Measurements from ENCODE around the gene TRIM54. TPM values are rescaled to one million over a fixed set of nuclear protein-coding genes. Genes with fewer than 3 reads are reported as not detected.
A peak's percentile ranks its signal among the peaks of the same experiment; 100 is the strongest.

The TRIM54 gene
- total RNA-seq, 4 donors from 2014 or later, result 219 to 554 (median 427) TPM

- no peaks in the 10 kb centered on the region for H3K9me3 ChIP-seq
- TF ChIP-seq CTCF (IDR thresholded peaks at IDR 0.05 in 4 of 5, conservative IDR thresholded peaks at IDR 0.05 in 1 of 5) (no peak), POLR2A (IDR thresholded peaks at IDR 0.05) (no peak)
- H3K27ac ChIP-seq, result peak overlapping the region; percentile 95 to 100 (median 98)
- H3K4me1 ChIP-seq, result peaks cover 37 to 40% of the 10 kb centered on the region in 2 donors
- peak overlapping the region; percentile 80 to 89 (median 82) for H3K4me3 ChIP-seq
- H3K27me3 ChIP-seq, result no peaks in the 10 kb centered on the region
- DNase-seq (no peak), ATAC-seq (no peak)
- in situ Hi-C loops (cut with MboI; ENCODE audit: low sequenced_read_pairs in 4 of 4), result no loop called here
- intact Hi-C loops (cut with DNase I; ENCODE audit: low total_unique reads), result loop anchor here (1.0 to 2.0 kb wide), 2 partner anchors 33 to 57 kb away; partner anchors contain the start of genes GTF3C2 and ZNF513
- peaks cover 0 to 31% of the 10 kb centered on the region in 2 donors for H3K36me3 ChIP-seq
These were observed 41.5 kb downstream of the TRIM54 start for GRCh38 chr2:27323596-27324285.

- Histone ChIP-seq H3K4me1 (peaks cover 31 to 33% of the 10 kb centered on the region in 2 donors), H3K27me3 (no peaks in the 10 kb centered on the region), H3K9me3 (no peaks in the 10 kb centered on the region), H3K36me3 (peaks cover 0 to 41% of the 10 kb centered on the region in 2 donors), H3K4me3 (no peak overlapping the region), H3K27ac (peak overlapping the region in 3 of 4 donors; percentile 95 to 100 (median 98))
- intact Hi-C loops (cut with DNase I; ENCODE audit: low total_unique reads) (no loop called here), in situ Hi-C loops (cut with MboI; ENCODE audit: low sequenced_read_pairs in 4 of 4) (no loop called here)
- DNase-seq (no peak), ATAC-seq (no peak)
- TF ChIP-seq CTCF (IDR thresholded peaks at IDR 0.05 in 4 of 5, conservative IDR thresholded peaks at IDR 0.05 in 1 of 5) (no peak), POLR2A (IDR thresholded peaks at IDR 0.05) (no peak)
These were observed 42.5 kb downstream of the TRIM54 start for GRCh38 chr2:27324720-27325119.

- DNase-seq, result no peak
- H3K4me3 ChIP-seq, result no peak overlapping the region
- no peak for TF ChIP-seq POLR2A (IDR thresholded peaks at IDR 0.05)
- H3K36me3 ChIP-seq, result peaks cover 0 to 85% of the 10 kb centered on the region in 2 donors
- H3K9me3 ChIP-seq, result no peaks in the 10 kb centered on the region
- ATAC-seq, result no peak
- no peaks in the 10 kb centered on the region for H3K27me3 ChIP-seq
- in situ Hi-C loops (cut with MboI; ENCODE audit: low sequenced_read_pairs in 4 of 4) (no loop called here), intact Hi-C loops (cut with DNase I; ENCODE audit: low total_unique reads) (no loop called here)
- no peaks in the 10 kb centered on the region for H3K4me1 ChIP-seq
- no peak overlapping the region for H3K27ac ChIP-seq
These were observed 53.1 kb downstream of the TRIM54 start for GRCh38 chr2:27335311-27335710.

GRCh38 chr2:27336173-27336572 is 53.9 kb downstream of the TRIM54 start:
- ATAC-seq (no peak), DNase-seq (no peak)
- peaks cover 0 to 85% of the 10 kb centered on the region in 2 donors for H3K36me3 ChIP-seq
- no peak overlapping the region for H3K4me3 ChIP-seq
- no peaks in the 10 kb centered on the region for H3K27me3 ChIP-seq
- in situ Hi-C loops (cut with MboI; ENCODE audit: low sequenced_read_pairs in 4 of 4) (no loop called here), intact Hi-C loops (cut with DNase I; ENCODE audit: low total_unique reads) (no loop called here)
- H3K27ac ChIP-seq, result no peak overlapping the region
- H3K4me1 ChIP-seq, result no peaks in the 10 kb centered on the region
- no peaks in the 10 kb centered on the region for H3K9me3 ChIP-seq
- no peak for TF ChIP-seq CTCF (IDR thresholded peaks at IDR 0.05 in 4 of 5, conservative IDR thresholded peaks at IDR 0.05 in 1 of 5)
- TF ChIP-seq POLR2A (IDR thresholded peaks at IDR 0.05), result no peak

GRCh38 chr2:27347641-27348040 is 65.4 kb downstream of the TRIM54 start:
- intact Hi-C loops (cut with DNase I; ENCODE audit: low total_unique reads), result no loop called here
- ATAC-seq (peak in 1 of 2 donors; percentile 23), DNase-seq (no peak)
- peaks cover 0 to 3% of the 10 kb centered on the region in 2 donors for H3K36me3 ChIP-seq
- H3K27ac ChIP-seq, result no peak overlapping the region
- no peaks in the 10 kb centered on the region for H3K27me3 ChIP-seq
- no peak overlapping the region for H3K4me3 ChIP-seq
- H3K9me3 ChIP-seq, result no peaks in the 10 kb centered on the region
- peaks cover 0 to 18% of the 10 kb centered on the region in 2 donors for H3K4me1 ChIP-seq
- TF ChIP-seq POLR2A (IDR thresholded peaks at IDR 0.05), result no peak
- no peak for TF ChIP-seq CTCF (IDR thresholded peaks at IDR 0.05 in 4 of 5, conservative IDR thresholded peaks at IDR 0.05 in 1 of 5)
- in situ Hi-C loops (cut with MboI; ENCODE audit: low sequenced_read_pairs in 4 of 4), result no loop called here
